Chondrocyte (in vitro differentiated cells): ENCODE data around the gene SLC2A4. TPM values are rescaled to one million over a fixed set of nuclear protein-coding genes. Genes with fewer than 3 reads are reported as not detected.

Experiments used
- DNase-seq: peaks from one replicate; pipeline ENCODE4 v3.0.0; 2021; ENCODE audit warnings: mixed read lengths, low spot score
- H3K27ac Mint-ChIP-seq: one replicate; pipeline ENCODE4 v1.8.0; 2021; ENCODE audit warnings: mild to moderate bottlenecking, moderate library complexity, mixed read lengths; ENCODE audit not compliant: unreplicated experiment
- H3K27me3 Mint-ChIP-seq: 2 replicates; pipeline ENCODE4 v1.8.0; 2021; ENCODE audit warnings: low read depth, mixed read lengths
- H3K36me3 Mint-ChIP-seq: 2 replicates; pipeline ENCODE4 v1.8.0; 2021; ENCODE audit warnings: low read depth, mixed read lengths
- H3K4me1 Mint-ChIP-seq: 2 replicates; pipeline ENCODE4 v1.8.0; 2021; ENCODE audit warnings: low read depth, mild to moderate bottlenecking, mixed read lengths
- H3K4me3 Mint-ChIP-seq: one replicate; pipeline ENCODE4 v1.8.0; 2021; ENCODE audit warnings: mild to moderate bottlenecking, moderate library complexity, mixed read lengths; ENCODE audit not compliant: unreplicated experiment
- H3K9me3 Mint-ChIP-seq: 2 replicates; pipeline ENCODE4 v1.8.0; 2021; ENCODE audit warnings: low read depth, mixed read lengths
- CTCF ChIP-seq: fragments of 200-600 bp; sonication (generic); IDR thresholded peaks from 2 replicates; pipeline ENCODE4 v1.5.0; 2021; ENCODE audit warnings: antibody characterized with exemption, mild to moderate bottlenecking, moderate library complexity
- total RNA-seq: library from RNA; stranded (reverse); gene quantifications from 3 replicates; pipeline ENCODE4 v1.2.1, GENCODE V29; 2021

SLC2A4 gene
- total RNA-seq, 1 donor from 2014 or later = 0.30 TPM

- TF ChIP-seq CTCF = no peak
- Mint-ChIP-seq H3K27ac (peak overlapping the region; percentile 96), H3K4me1 (peaks cover 65% of the 10 kb centered on the region), H3K4me3 (peak overlapping the region; percentile 96), H3K36me3 (peaks cover 17% of the 10 kb centered on the region), H3K27me3 (no peaks in the 10 kb centered on the region), H3K9me3 (no peaks in the 10 kb centered on the region)
- no peak for DNase-seq
These were observed 45.5 kb upstream of the SLC2A4 start for GRCh38 chr17:7235693-7236665.

DNA sequence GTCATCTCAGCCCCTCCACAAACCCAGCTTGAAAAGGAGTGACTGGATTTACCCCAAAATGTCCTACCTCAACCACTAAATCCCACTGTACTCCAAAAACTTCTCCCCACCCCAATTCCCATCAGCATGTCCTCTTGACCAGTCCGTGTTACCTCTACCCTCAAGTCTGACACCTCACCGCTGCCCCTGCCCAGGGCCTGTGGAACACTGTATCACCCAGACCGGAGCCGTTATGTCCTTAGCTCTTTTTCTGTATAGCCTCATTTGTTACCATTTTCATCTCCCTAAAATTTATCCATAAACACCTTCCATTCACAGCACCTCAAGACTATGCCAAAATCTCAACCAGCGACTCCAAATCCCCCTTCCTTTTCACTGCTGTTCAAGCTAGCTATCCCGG is 44.7 kb upstream of the SLC2A4 start:
- Mint-ChIP-seq H3K4me3 (peak overlapping the region; percentile 93), H3K9me3 (no peaks in the 10 kb centered on the region), H3K36me3 (peaks cover 21% of the 10 kb centered on the region), H3K4me1 (peaks cover 70% of the 10 kb centered on the region), H3K27ac (peak overlapping the region; percentile 96), H3K27me3 (no peaks in the 10 kb centered on the region)
- DNase-seq = no peak
- TF ChIP-seq CTCF = no peak

- Mint-ChIP-seq H3K4me3 (peak overlapping the region; percentile 93), H3K27ac (peak overlapping the region; percentile 96), H3K9me3 (no peaks in the 10 kb centered on the region), H3K4me1 (peaks cover 68% of the 10 kb centered on the region), H3K27me3 (no peaks in the 10 kb centered on the region), H3K36me3 (peaks cover 21% of the 10 kb centered on the region)
- DNase-seq = no peak
- no peak for TF ChIP-seq CTCF
These were observed 44.2 kb upstream of the SLC2A4 start for GRCh38 chr17:7237266-7237760.

DNA sequence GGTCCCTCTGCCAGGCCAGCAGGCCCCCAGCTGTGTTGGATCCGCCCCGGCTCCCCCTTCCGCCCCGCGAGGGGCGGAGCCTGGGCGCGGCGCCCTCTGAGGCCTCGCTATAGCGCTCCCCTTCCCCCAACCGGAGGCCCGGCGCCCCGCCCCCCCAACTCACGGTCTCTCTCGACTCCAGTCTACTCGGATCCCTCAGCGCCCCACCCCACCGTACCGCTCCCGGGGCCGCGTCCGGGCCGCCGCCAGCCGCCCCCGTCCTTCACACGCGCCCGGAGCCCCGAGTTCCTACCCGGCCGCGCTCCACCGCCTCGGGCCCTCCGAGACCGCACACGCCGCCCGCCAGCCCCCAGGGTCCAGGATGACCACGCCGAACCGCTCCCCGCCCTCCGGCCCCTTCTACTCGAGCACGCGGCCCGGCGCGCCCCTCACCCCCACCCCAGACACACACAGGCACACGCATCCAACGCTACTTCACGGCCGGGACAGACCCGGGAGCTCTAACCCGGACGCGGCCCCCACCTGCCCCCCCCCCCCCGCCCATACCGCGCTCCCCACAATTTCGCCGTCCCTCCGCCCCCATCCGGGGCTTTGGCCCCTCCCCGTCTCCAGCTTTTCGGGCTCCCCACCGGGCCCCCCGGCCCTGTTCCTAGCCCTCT is 43.6 kb upstream of the SLC2A4 start:
- Mint-ChIP-seq H3K4me1 (peaks cover 64% of the 10 kb centered on the region), H3K4me3 (peak overlapping the region; percentile 93), H3K9me3 (no peaks in the 10 kb centered on the region), H3K36me3 (peaks cover 21% of the 10 kb centered on the region), H3K27me3 (no peaks in the 10 kb centered on the region), H3K27ac (peak overlapping the region; percentile 96)
- no peak for TF ChIP-seq CTCF
- DNase-seq = no peak

DNA sequence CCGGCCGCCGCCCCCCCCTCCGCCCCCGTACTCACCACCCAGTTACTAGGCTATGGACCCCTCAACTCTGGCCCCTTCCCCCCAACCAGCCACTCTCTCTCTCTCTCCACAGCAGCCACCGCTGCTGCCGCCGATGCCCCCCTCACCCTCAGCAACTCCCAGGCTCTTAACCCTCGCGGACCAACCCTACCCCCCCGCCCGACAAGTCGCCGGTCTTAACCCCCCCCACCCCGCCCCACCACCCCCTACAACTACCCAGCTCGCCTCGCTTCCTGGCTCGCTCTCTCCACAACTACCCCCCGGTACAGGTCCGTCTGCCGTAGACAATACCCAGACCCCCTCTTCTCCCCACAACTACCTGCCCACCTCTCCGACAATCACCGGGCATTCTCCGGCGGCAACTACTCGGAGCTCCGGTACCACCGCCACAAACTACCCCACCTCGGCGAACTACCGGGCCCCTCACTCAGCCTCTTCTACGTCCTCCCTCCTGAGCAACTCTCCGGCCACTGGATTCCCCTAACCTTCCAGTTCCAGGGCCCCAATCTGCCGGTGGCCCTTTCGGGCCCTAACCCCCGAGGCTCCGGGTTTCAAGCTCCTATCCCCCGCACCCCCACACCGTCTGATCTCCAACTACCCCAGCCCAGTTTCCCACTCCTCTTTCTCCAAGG is 43.0 kb upstream of the SLC2A4 start:
- DNase-seq = no peak
- Mint-ChIP-seq H3K27ac (peak overlapping the region; percentile 94), H3K9me3 (no peaks in the 10 kb centered on the region), H3K27me3 (no peaks in the 10 kb centered on the region), H3K36me3 (peaks cover 24% of the 10 kb centered on the region), H3K4me3 (peak overlapping the region; percentile 93), H3K4me1 (peaks cover 64% of the 10 kb centered on the region)
- TF ChIP-seq CTCF = no peak
